ENCODE measurements around the gene CFAP161. TPM values are rescaled to one million over a fixed set of nuclear protein-coding genes. Genes with fewer than 3 reads are reported as not detected.
A peak's percentile ranks its signal among the peaks of the same experiment; 100 is the strongest.

The CFAP161 gene
- total and polyA plus RNA-seq, 4 donors = 1.4 to 5.4 (median 2.8) TPM

GRCh38 chr15:81175496-81175895 is 41.4 kb downstream of the CFAP161 start:
- H3K4me3 ChIP-seq (ENCODE audit: low read depth, low read length) = no peak overlapping the region
- no peaks in the 10 kb centered on the region for H3K27me3 ChIP-seq (ENCODE audit: control insufficient read depth, insufficient read depth, low read length)
- H3K27ac ChIP-seq (ENCODE audit: low read depth, low read length) = no peak overlapping the region
- DNase-seq (ENCODE audit: low read depth in 4 of 6, low spot score in 6 of 6) = no peak
- 94% methylated on average over 1 of the region's 1 CpG for WGBS (ENCODE audit: insufficient coverage)
- no peaks in the 10 kb centered on the region for H3K36me3 ChIP-seq (ENCODE audit: control insufficient read depth, insufficient read depth, low read length)
- H3K4me1 ChIP-seq (ENCODE audit: control insufficient read depth, insufficient read depth, low read length) = no peaks in the 10 kb centered on the region
- no peaks in the 10 kb centered on the region for H3K9me3 ChIP-seq (ENCODE audit: control insufficient read depth, insufficient read depth, low read length)

- no peak overlapping the region for H3K27ac ChIP-seq (ENCODE audit: low read depth, low read length)
- DNase-seq (ENCODE audit: low read depth in 4 of 6, low spot score in 6 of 6) = no peak
- no peaks in the 10 kb centered on the region for H3K9me3 ChIP-seq (ENCODE audit: control insufficient read depth, insufficient read depth, low read length)
- 91% methylated on average over 15 of the region's 16 CpGs for WGBS (ENCODE audit: insufficient coverage)
- peaks cover 5% of the 10 kb centered on the region for H3K4me1 ChIP-seq (ENCODE audit: control insufficient read depth, insufficient read depth, low read length)
- no peaks in the 10 kb centered on the region for H3K27me3 ChIP-seq (ENCODE audit: control insufficient read depth, insufficient read depth, low read length)
- no peaks in the 10 kb centered on the region for H3K36me3 ChIP-seq (ENCODE audit: control insufficient read depth, insufficient read depth, low read length)
- no peak overlapping the region for H3K4me3 ChIP-seq (ENCODE audit: low read depth, low read length)
Measured at GRCh38 chr15:81176291-81176893, 42.3 kb downstream of the CFAP161 start.

GRCh38 chr15:81178365-81178764 is 44.3 kb downstream of the CFAP161 start:
- no peaks in the 10 kb centered on the region for H3K36me3 ChIP-seq (ENCODE audit: control insufficient read depth, insufficient read depth, low read length)
- no CpG with 5 or more reads among the region's 2 CpGs for WGBS (ENCODE audit: insufficient coverage)
- peaks cover 16% of the 10 kb centered on the region for H3K4me1 ChIP-seq (ENCODE audit: control insufficient read depth, insufficient read depth, low read length)
- H3K27ac ChIP-seq (ENCODE audit: low read depth, low read length) = no peak overlapping the region
- H3K4me3 ChIP-seq (ENCODE audit: low read depth, low read length) = no peak overlapping the region
- no peaks in the 10 kb centered on the region for H3K27me3 ChIP-seq (ENCODE audit: control insufficient read depth, insufficient read depth, low read length)
- no peaks in the 10 kb centered on the region for H3K9me3 ChIP-seq (ENCODE audit: control insufficient read depth, insufficient read depth, low read length)
- no peak for DNase-seq (ENCODE audit: low read depth in 4 of 6, low spot score in 6 of 6)

- Histone ChIP-seq H3K4me3 (ENCODE audit: low read depth, low read length) (no peak overlapping the region), H3K36me3 (ENCODE audit: control insufficient read depth, insufficient read depth, low read length) (no peaks in the 10 kb centered on the region), H3K27me3 (ENCODE audit: control insufficient read depth, insufficient read depth, low read length) (no peaks in the 10 kb centered on the region), H3K9me3 (ENCODE audit: control insufficient read depth, insufficient read depth, low read length) (no peaks in the 10 kb centered on the region), H3K4me1 (ENCODE audit: control insufficient read depth, insufficient read depth, low read length) (peaks cover 19% of the 10 kb centered on the region), H3K27ac (ENCODE audit: low read depth, low read length) (no peak overlapping the region)
- DNase-seq (ENCODE audit: low read depth in 4 of 6, low spot score in 6 of 6) = no peak
- WGBS (ENCODE audit: insufficient coverage) = 54% methylated on average over 3 of the region's 3 CpGs
Measured at GRCh38 chr15:81181220-81181619, 47.1 kb downstream of the CFAP161 start.

- DNase-seq (ENCODE audit: low read depth in 4 of 6, low spot score in 6 of 6) = peak in 4 of 6 donors; percentile 42 to 73 (median 58)
- no peaks in the 10 kb centered on the region for H3K36me3 ChIP-seq (ENCODE audit: control insufficient read depth, insufficient read depth, low read length)
- H3K4me1 ChIP-seq (ENCODE audit: control insufficient read depth, insufficient read depth, low read length) = peaks cover 19% of the 10 kb centered on the region
- 6% methylated on average over 3 of the region's 13 CpGs for WGBS (ENCODE audit: insufficient coverage)
- peak overlapping the region; percentile 54 for H3K27ac ChIP-seq (ENCODE audit: low read depth, low read length)
- H3K9me3 ChIP-seq (ENCODE audit: control insufficient read depth, insufficient read depth, low read length) = no peaks in the 10 kb centered on the region
- no peaks in the 10 kb centered on the region for H3K27me3 ChIP-seq (ENCODE audit: control insufficient read depth, insufficient read depth, low read length)
- no peak overlapping the region for H3K4me3 ChIP-seq (ENCODE audit: low read depth, low read length)
Measured at GRCh38 chr15:81182031-81182755, 48.1 kb downstream of the CFAP161 start.

GRCh38 chr15:81182756-81183438 is 48.8 kb downstream of the CFAP161 start:
- Histone ChIP-seq H3K9me3 (ENCODE audit: control insufficient read depth, insufficient read depth, low read length) (no peaks in the 10 kb centered on the region), H3K36me3 (ENCODE audit: control insufficient read depth, insufficient read depth, low read length) (no peaks in the 10 kb centered on the region), H3K27me3 (ENCODE audit: control insufficient read depth, insufficient read depth, low read length) (no peaks in the 10 kb centered on the region), H3K4me3 (ENCODE audit: low read depth, low read length) (no peak overlapping the region), H3K4me1 (ENCODE audit: control insufficient read depth, insufficient read depth, low read length) (peaks cover 19% of the 10 kb centered on the region), H3K27ac (ENCODE audit: low read depth, low read length) (peak overlapping the region; percentile 44)
- DNase-seq (ENCODE audit: low read depth in 4 of 6, low spot score in 6 of 6) = no peak
- 56% methylated on average over 9 of the region's 13 CpGs for WGBS (ENCODE audit: insufficient coverage)

GRCh38 chr15:81183439-81183775 is 49.3 kb downstream of the CFAP161 start:
- Histone ChIP-seq H3K27ac (ENCODE audit: low read depth, low read length) (no peak overlapping the region), H3K27me3 (ENCODE audit: control insufficient read depth, insufficient read depth, low read length) (no peaks in the 10 kb centered on the region), H3K36me3 (ENCODE audit: control insufficient read depth, insufficient read depth, low read length) (no peaks in the 10 kb centered on the region), H3K4me3 (ENCODE audit: low read depth, low read length) (no peak overlapping the region), H3K4me1 (ENCODE audit: control insufficient read depth, insufficient read depth, low read length) (peaks cover 19% of the 10 kb centered on the region), H3K9me3 (ENCODE audit: control insufficient read depth, insufficient read depth, low read length) (no peaks in the 10 kb centered on the region)
- no peak for DNase-seq (ENCODE audit: low read depth in 4 of 6, low spot score in 6 of 6)
- 92% methylated on average over 2 of the region's 4 CpGs for WGBS (ENCODE audit: insufficient coverage)

- peaks cover 19% of the 10 kb centered on the region for H3K4me1 ChIP-seq (ENCODE audit: control insufficient read depth, insufficient read depth, low read length)
- 68% methylated on average over 4 of the region's 5 CpGs for WGBS (ENCODE audit: insufficient coverage)
- no peak overlapping the region for H3K27ac ChIP-seq (ENCODE audit: low read depth, low read length)
- no peak for DNase-seq (ENCODE audit: low read depth in 4 of 6, low spot score in 6 of 6)
- H3K36me3 ChIP-seq (ENCODE audit: control insufficient read depth, insufficient read depth, low read length) = no peaks in the 10 kb centered on the region
- no peaks in the 10 kb centered on the region for H3K9me3 ChIP-seq (ENCODE audit: control insufficient read depth, insufficient read depth, low read length)
- no peak overlapping the region for H3K4me3 ChIP-seq (ENCODE audit: low read depth, low read length)
- H3K27me3 ChIP-seq (ENCODE audit: control insufficient read depth, insufficient read depth, low read length) = no peaks in the 10 kb centered on the region
Measured at GRCh38 chr15:81184188-81184587, 50.1 kb downstream of the CFAP161 start.

GRCh38 chr15:81185631-81186295 is 51.7 kb downstream of the CFAP161 start:
- WGBS (ENCODE audit: insufficient coverage) = 89% methylated on average over 1 of the region's 5 CpGs
- no peak for DNase-seq (ENCODE audit: low read depth in 4 of 6, low spot score in 6 of 6)
- H3K4me1 ChIP-seq (ENCODE audit: control insufficient read depth, insufficient read depth, low read length) = peaks cover 19% of the 10 kb centered on the region
- H3K4me3 ChIP-seq (ENCODE audit: low read depth, low read length) = no peak overlapping the region
- no peaks in the 10 kb centered on the region for H3K27me3 ChIP-seq (ENCODE audit: control insufficient read depth, insufficient read depth, low read length)
- H3K9me3 ChIP-seq (ENCODE audit: control insufficient read depth, insufficient read depth, low read length) = no peaks in the 10 kb centered on the region
- no peak overlapping the region for H3K27ac ChIP-seq (ENCODE audit: low read depth, low read length)
- H3K36me3 ChIP-seq (ENCODE audit: control insufficient read depth, insufficient read depth, low read length) = no peaks in the 10 kb centered on the region

Data from spinal cord (tissue), 10 donors.